Superior temporal gyrus (tissue), 1 donor: ENCODE measurements around the gene LAMP1.
"Not testable (repeated sequence)": the region's sequence is repeated elsewhere in the genome, so short reads cannot be mapped to it uniquely, and the experiment has no call there.

Experiments used
- DNase-seq: peaks from one replicate; pipeline ENCODE4 v3.0.0-alpha.2; 2016; ENCODE audit errors: extremely low spot score

The LAMP1 gene

GRCh38 chr13:113297370-113298042, 467 bp downstream of the LAMP1 start:
- DNase-seq, result no peak

GRCh38 chr13:113298043-113298945, 1.3 kb downstream of the LAMP1 start:
- DNase-seq, result peak; percentile 10

GRCh38 chr13:113299951-113300350, 2.9 kb downstream of the LAMP1 start:
- DNase-seq, result no peak

- no peak for DNase-seq
These were observed 5.9 kb downstream of the LAMP1 start for GRCh38 chr13:113302986-113303385.

GRCh38 chr13:113304121-113304520, 7.1 kb downstream of the LAMP1 start:
- DNase-seq, result no peak

GRCh38 chr13:113305208-113305607, 8.2 kb downstream of the LAMP1 start:
- no peak for DNase-seq

- DNase-seq, result no peak
These were observed 10.5 kb downstream of the LAMP1 start for GRCh38 chr13:113307491-113307890.

- DNase-seq, result no peak
These were observed 12.4 kb downstream of the LAMP1 start for GRCh38 chr13:113309473-113309872.

GRCh38 chr13:113314112-113314511, 17.1 kb downstream of the LAMP1 start:
- DNase-seq, result not testable (repeated sequence)

GRCh38 chr13:113314895-113315470, 17.9 kb downstream of the LAMP1 start:
- not testable (repeated sequence) for DNase-seq

GRCh38 chr13:113315992-113316391, 19.0 kb downstream of the LAMP1 start:
- no peak for DNase-seq

- DNase-seq, result no peak
These were observed 20.0 kb downstream of the LAMP1 start for GRCh38 chr13:113317031-113317430.

- no peak for DNase-seq
These were observed 21.9 kb downstream of the LAMP1 start for GRCh38 chr13:113318956-113319355.

- DNase-seq, result no peak
These were observed 22.3 kb downstream of the LAMP1 start for GRCh38 chr13:113319371-113319770.

- DNase-seq, result no peak
These were observed 23.3 kb downstream of the LAMP1 start for GRCh38 chr13:113320226-113320875.

GRCh38 chr13:113321546-113321945, 24.5 kb downstream of the LAMP1 start:
- DNase-seq, result no peak

GRCh38 chr13:113322043-113322461, 25.0 kb downstream of the LAMP1 start:
- DNase-seq, result no peak

- DNase-seq, result no peak
These were observed 26.0 kb downstream of the LAMP1 start for GRCh38 chr13:113322890-113323651.

GRCh38 chr13:113323869-113324268, 26.8 kb downstream of the LAMP1 start:
- no peak for DNase-seq

GRCh38 chr13:113324398-113324797, 27.4 kb downstream of the LAMP1 start:
- DNase-seq, result no peak

- no peak for DNase-seq
These were observed 28.7 kb downstream of the LAMP1 start for GRCh38 chr13:113325779-113326178.
